Immature natural killer cell (primary cell): ENCODE data around the gene LY6G6C. TPM values are rescaled to one million over a fixed set of nuclear protein-coding genes. Genes with fewer than 3 reads are reported as not detected.
A peak's percentile ranks its signal among the peaks of the same experiment; 100 is the strongest.

ENCODE experiments used
- DNase-seq, 3 donors: peaks; one replicate each; pipeline ENCODE4 v3.0.0; 2022; ENCODE audit warnings: mixed read lengths in 1 of 3
- H3K27ac Mint-ChIP-seq, 6 donors: one replicate each; pipeline ENCODE4 v1.8.0; 2020; ENCODE audit warnings: mixed read lengths in 6 of 6, mild to moderate bottlenecking in 5 of 6, inconsistent platforms in 4 of 6, moderate library complexity in 3 of 6
- H3K27me3 Mint-ChIP-seq, 3 donors: one replicate each; pipeline ENCODE4 v1.8.0; 2020 to 2021; ENCODE audit warnings: low read depth in 3 of 3, mild to moderate bottlenecking in 3 of 3, mixed read lengths in 3 of 3, moderate library complexity in 3 of 3, inconsistent platforms in 1 of 3
- H3K36me3 Mint-ChIP-seq, 3 donors: one replicate each; pipeline ENCODE4 v1.8.0; 2020; ENCODE audit warnings: mixed read lengths in 3 of 3, inconsistent platforms in 2 of 3, mild to moderate bottlenecking in 2 of 3
- H3K4me1 Mint-ChIP-seq, 2 donors: one replicate each; pipeline ENCODE4 v1.8.0; 2020; ENCODE audit warnings: inconsistent platforms in 2 of 2, mild to moderate bottlenecking in 2 of 2, mixed read lengths in 2 of 2, moderate library complexity in 1 of 2
- H3K4me3 Mint-ChIP-seq, 5 donors: one replicate each; pipeline ENCODE4 v1.8.0; 2020; ENCODE audit warnings: mild to moderate bottlenecking in 5 of 5, mixed read lengths in 5 of 5, inconsistent platforms in 3 of 5, moderate library complexity in 3 of 5
- H3K9me3 Mint-ChIP-seq, 6 donors: one replicate each; pipeline ENCODE4 v1.8.0; 2020; ENCODE audit warnings: mild to moderate bottlenecking in 6 of 6, mixed read lengths in 6 of 6, inconsistent platforms in 4 of 6, moderate library complexity in 3 of 6
- polyA plus RNA-seq, 3 donors: library from polyadenylated mRNA; unstranded; fragments of 300-500 nt; fragmentation: Illumina TruSeq; gene quantifications; one replicate each; pipeline ENCODE4 v1.2.3, GENCODE V29; 2021

Gene LY6G6C
- polyA plus RNA-seq, 3 donors from 2014 or later, result not detected

DNA sequence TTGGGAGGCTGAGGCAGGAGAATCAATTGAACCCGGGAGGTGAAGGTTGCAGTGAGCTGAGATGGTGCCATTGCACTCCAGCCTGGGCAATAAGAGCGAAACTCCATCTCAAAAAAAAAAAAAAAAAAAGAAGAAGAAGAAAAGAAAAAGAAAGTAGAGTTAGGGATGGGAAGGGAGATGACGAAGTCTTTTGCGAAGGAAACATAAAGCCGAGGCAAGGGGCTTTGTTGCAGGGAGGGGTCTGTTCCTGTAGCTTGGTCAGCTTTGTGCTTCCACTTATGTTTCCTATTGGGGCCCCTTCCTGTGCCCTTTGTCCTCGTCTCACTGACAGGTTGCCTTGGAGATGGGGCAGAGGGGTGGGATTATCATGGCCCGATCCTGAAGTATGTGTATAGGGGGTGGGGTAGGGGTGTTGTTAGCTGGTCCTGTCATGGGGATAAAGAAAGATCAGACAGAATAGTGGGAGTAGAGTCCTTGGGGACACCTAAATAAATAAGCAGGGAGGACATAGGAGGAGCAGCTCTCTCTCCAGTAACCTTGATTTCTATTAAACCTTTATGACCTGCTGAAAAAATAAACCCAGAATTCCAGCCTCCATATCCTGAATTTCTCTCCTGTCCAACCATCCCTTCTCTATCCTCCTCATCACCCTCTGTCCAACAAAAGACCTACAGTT lies 15.9 kb upstream of the LY6G6C start:
- Mint-ChIP-seq H3K9me3 (no peaks in the 10 kb centered on the region), H3K4me1 (peaks cover 71 to 76% of the 10 kb centered on the region in 2 donors), H3K36me3 (peaks cover 4 to 15% (median 5%) of the 10 kb centered on the region in 3 donors), H3K4me3 (peak overlapping the region; percentile 88 to 98 (median 96)), H3K27ac (peak overlapping the region; percentile 94 to 99 (median 97)), H3K27me3 (peaks cover 8 to 28% (median 18%) of the 10 kb centered on the region in 3 donors)
- no peak for DNase-seq

DNA sequence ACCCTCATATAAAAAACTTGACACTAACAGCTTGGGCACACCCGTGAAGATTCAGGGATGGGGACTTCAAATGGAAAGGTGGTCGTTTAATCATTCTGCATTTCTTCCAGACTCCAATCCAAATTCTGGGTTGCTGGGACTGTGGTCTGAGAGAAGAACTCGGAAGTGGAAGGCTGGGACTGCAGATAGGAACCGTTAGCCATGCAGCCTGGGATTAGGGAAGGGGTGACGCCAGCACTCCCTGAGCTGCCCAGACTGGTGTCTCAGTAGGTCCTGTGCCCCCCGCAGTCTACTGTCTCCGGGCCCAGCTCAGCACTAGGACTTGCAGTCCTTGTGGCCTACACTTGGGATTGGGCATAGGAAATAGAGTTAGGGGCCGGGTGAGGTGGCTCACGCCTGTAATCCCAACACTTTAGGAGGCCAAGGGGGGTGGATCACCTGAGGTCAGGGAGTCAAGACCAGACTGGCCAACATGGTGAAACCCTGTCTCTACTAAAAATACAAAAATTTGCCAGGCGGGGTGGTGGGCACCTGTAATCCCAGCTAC lies 15.3 kb upstream of the LY6G6C start:
- H3K4me1 Mint-ChIP-seq, result peaks cover 75 to 82% of the 10 kb centered on the region in 2 donors
- H3K36me3 Mint-ChIP-seq, result peaks cover 9 to 19% (median 9%) of the 10 kb centered on the region in 3 donors
- H3K4me3 Mint-ChIP-seq, result peak overlapping the region; percentile 88 to 98 (median 96)
- peaks cover 8 to 28% (median 18%) of the 10 kb centered on the region in 3 donors for H3K27me3 Mint-ChIP-seq
- no peaks in the 10 kb centered on the region for H3K9me3 Mint-ChIP-seq
- H3K27ac Mint-ChIP-seq, result peak overlapping the region; percentile 94 to 99 (median 97)
- DNase-seq, result no peak

DNA sequence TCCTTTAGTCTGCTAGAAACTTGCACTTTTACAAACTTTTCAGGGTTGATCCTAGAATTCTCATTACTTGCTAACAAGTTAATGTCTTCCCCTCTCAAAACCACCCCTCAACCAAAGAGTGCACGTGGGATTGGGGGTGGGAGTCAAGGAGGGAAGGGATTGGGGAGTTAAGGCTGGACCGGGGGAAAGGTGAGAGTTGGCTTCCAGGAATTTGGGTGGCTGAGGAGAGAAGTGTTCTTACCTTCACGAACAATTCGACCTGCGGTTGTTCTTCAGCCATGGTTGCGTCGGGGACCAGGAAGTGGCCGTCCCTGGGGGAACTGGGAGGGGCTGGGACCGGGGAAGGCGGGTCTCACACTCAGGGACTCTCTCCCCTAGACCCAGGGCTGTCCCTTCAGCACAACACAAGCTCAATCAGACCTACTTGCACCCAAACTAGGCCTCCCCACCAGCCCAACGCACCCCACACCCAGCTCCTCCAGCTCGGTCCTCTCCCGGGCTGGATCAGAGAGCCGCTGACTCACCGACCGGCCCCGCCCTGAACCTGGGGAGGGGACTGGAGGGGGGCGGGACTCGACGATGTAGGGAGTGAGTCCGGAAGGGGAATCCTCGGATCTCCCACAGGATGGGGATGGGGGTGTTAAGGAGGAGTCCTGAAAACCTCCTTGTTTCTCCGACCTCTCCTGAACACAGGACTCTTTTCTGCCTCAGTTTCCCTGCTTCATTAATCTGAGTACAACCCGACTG lies 14.6 kb upstream of the LY6G6C start, which contains the start of gene CLIC1:
Gene CLIC1, minus strand, starts transcription at position 510 of the 747 bp plus-strand sequence. Its CDS starts 230 bp downstream, at position 280.
- peak within 1 kb of the TSS; percentile 94 to 99 (median 97) for H3K27ac Mint-ChIP-seq
- no peaks in the 10 kb centered on the region for H3K9me3 Mint-ChIP-seq
- peaks cover 8 to 28% (median 18%) of the 10 kb centered on the region in 3 donors for H3K27me3 Mint-ChIP-seq
- H3K4me3 Mint-ChIP-seq, result peak within 1 kb of the TSS; percentile 88 to 98 (median 96)
- DNase-seq, result peak; percentile 71 to 74 (median 73)
- H3K4me1 Mint-ChIP-seq, result peaks cover 77 to 86% of the 10 kb centered on the region in 2 donors
- peaks cover 9 to 22% (median 12%) of the 10 kb centered on the region in 3 donors for H3K36me3 Mint-ChIP-seq

DNA sequence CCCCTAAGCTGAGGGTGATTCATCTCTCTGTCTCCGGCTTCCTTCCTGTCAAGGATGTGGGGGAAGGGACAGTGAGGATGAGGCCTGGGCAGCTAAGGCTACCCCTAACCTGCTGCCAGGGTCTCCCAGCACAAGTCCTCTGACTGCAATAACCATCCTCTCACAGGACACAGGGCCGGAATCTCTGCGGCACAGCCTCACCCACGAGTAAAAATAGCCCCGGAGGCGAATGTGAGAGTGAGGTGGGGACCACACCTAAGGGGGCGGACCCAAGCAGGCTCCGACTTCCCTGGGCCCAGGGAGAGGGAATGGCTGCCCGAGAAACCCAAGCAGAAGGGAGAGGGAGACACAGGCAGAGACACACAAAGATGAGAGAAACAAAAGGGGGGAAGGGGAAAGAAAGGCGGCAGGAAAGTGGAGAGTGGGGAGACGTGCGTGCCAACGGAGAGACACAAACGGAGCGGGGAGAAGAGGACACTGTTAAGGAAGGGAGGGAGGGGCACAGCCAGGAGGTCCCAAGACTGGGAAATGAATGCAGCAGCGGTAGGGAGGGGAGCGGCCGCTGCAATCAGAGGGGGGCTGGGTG lies 13.4 kb upstream of the LY6G6C start:
- Mint-ChIP-seq H3K9me3 (no peaks in the 10 kb centered on the region), H3K36me3 (peaks cover 9 to 32% (median 12%) of the 10 kb centered on the region in 3 donors), H3K27ac (peak overlapping the region; percentile 94 to 99 (median 97)), H3K4me1 (peaks cover 78 to 86% of the 10 kb centered on the region in 2 donors), H3K4me3 (peak overlapping the region; percentile 88 to 98 (median 96)), H3K27me3 (peaks cover 6 to 28% (median 14%) of the 10 kb centered on the region in 3 donors)
- DNase-seq, result peak; percentile 65 to 73 (median 66)

DNA sequence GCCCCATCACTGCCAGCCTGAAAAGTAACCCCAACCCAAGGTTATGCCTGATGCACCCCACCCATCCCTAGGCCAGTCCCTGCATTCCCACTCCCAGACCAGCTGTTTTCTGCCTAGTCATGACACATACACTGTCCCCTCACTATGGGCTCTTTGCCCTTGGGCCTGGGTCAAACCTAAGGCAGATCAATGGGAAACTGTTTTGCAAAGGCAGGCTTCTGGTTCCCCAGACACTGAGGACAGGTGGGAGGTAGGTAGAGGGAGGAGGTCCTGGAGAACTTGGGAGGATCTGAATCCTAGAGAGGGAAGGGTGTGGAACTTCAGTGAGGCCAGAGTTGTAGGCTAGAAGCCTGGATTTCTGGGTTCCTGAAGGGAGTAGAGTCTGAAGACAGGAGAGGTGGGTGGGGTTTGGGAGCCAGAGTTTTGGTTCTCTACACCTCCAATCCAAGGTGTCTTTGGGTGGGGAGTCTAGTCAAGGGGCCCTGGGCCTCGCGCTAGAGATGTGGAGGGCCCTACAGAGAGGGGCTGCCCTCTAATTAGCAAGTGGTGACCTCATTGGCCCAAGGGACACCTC lies 12.8 kb upstream of the LY6G6C start:
- Mint-ChIP-seq H3K4me3 (peak overlapping the region; percentile 88 to 98 (median 96)), H3K27me3 (peaks cover 2 to 24% (median 10%) of the 10 kb centered on the region in 3 donors), H3K27ac (peak overlapping the region; percentile 94 to 99 (median 97)), H3K4me1 (peaks cover 76 to 84% of the 10 kb centered on the region in 2 donors), H3K9me3 (no peaks in the 10 kb centered on the region), H3K36me3 (peaks cover 9 to 32% (median 12%) of the 10 kb centered on the region in 3 donors)
- DNase-seq, result no peak

DNA sequence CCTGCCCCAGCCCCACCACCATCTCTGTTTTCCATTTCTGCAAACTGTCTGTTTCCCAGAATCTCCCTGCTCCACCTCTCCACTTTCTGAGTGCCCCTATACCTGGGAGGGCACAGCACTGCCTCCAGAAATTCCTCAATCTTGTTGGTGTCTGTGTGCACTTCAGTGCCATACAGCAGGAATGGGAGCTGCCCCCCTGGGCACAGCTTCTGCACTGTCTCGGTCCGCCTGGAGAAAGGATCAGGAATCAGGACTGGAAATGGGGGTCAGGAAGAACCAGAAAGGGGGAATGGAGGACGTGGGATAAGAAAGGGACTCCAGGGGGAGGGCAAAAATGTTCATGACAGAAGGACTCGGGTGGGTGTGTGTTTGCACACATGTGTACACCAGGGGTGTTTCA lies 12.2 kb upstream of the LY6G6C start:
- no peak for DNase-seq
- H3K36me3 Mint-ChIP-seq, result peaks cover 9 to 32% (median 12%) of the 10 kb centered on the region in 3 donors
- H3K4me3 Mint-ChIP-seq, result peak overlapping the region; percentile 88 to 98 (median 96)
- H3K27me3 Mint-ChIP-seq, result peaks cover 2 to 22% (median 10%) of the 10 kb centered on the region in 3 donors
- H3K27ac Mint-ChIP-seq, result peak overlapping the region; percentile 88 to 99 (median 97)
- no peaks in the 10 kb centered on the region for H3K9me3 Mint-ChIP-seq
- peaks cover 76 to 84% of the 10 kb centered on the region in 2 donors for H3K4me1 Mint-ChIP-seq

DNA sequence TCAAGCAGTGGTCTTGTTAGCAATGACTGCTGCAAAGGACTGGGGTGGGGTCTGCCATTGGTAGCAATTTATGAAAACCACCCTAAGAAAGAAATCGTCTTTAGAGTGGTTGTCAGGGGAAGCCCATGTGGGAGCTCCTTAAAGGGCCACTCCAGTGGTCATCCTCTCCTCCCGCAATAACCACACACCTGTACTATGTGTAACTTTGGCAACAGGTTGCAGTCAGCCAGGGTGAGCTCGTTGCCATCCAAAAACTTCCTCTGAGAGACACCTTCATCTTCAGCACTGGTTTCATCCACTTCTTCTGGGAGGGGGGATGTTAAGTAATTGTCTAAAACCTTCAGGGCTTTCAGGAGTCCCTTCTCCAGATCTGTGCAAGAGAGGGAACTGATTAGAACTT lies 10.5 kb upstream of the LY6G6C start:
- Mint-ChIP-seq H3K27ac (peak overlapping the region in 4 of 6 donors; percentile 16 to 83 (median 54)), H3K9me3 (no peaks in the 10 kb centered on the region), H3K36me3 (peaks cover 9 to 32% (median 12%) of the 10 kb centered on the region in 3 donors), H3K4me3 (peak overlapping the region in 2 of 5 donors; percentile 15 to 38), H3K27me3 (peaks cover 2 to 16% (median 11%) of the 10 kb centered on the region in 3 donors), H3K4me1 (peaks cover 75 to 81% of the 10 kb centered on the region in 2 donors)
- DNase-seq, result no peak

DNA sequence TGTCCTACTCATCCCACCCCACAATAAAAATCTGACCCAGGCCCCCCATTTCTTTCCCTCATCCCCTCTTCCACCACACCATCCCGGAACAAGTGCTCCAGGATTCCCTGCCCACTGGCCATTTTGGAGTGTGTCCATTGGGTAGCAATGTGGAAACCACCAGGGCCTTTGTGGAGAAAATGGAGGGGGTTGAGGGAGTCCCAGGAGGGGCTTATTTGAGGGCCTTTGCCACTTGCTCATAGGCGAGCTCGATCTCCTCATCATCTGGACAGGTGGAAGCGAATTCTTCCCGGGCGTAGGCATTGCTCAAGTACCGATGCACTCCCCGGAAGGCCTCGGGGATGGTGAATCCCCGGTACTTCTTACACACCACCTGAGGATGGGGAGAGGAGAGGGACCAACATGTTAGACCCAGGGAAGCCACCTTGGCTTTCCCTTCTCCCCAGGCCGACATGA lies 9.1 kb upstream of the LY6G6C start:
- H3K36me3 Mint-ChIP-seq, result peaks cover 7 to 45% (median 22%) of the 10 kb centered on the region in 3 donors
- H3K27ac Mint-ChIP-seq, result peak overlapping the region; percentile 83 to 98 (median 92)
- H3K27me3 Mint-ChIP-seq, result peaks cover under 1 to 10% (median 6%) of the 10 kb centered on the region in 3 donors
- H3K4me1 Mint-ChIP-seq, result peaks cover 78 to 79% of the 10 kb centered on the region in 2 donors
- peak overlapping the region; percentile 97 to 99 (median 99) for H3K4me3 Mint-ChIP-seq
- H3K9me3 Mint-ChIP-seq, result no peaks in the 10 kb centered on the region
- no peak for DNase-seq

DNA sequence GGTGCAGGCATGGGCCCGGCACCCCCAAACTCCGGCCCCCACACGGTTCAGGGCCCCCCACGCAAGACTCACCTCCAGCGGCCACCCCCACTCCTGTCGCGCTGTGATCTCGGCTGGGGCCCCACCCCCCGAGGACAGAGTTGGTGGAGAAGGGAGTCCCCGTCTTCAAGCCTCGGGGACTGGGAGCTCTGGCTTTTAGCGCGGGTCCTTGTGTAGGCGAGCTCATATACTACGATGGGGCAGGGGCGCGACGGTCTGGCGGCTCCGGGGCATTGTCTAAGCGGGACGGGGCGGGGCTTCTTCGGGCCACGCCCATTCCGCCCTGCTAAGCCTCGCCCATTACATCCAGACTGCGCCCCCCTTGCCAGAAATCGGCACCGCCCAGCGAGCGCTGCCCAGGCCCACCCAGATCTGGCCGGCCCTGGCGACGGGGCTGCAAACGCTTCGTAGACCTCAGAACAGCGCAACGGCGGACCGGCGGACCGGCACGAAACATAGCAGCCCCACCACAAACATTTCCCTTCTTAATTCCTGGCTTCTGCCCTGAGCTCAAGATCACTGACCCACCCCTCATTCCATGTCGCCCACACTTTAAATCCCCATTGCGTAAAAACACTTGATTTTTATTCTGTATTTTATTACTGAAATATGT lies 8.6 kb upstream of the LY6G6C start:
- peak overlapping the region; percentile 83 to 98 (median 92) for H3K27ac Mint-ChIP-seq
- peak; percentile 76 to 79 (median 79) for DNase-seq
- H3K9me3 Mint-ChIP-seq, result no peaks in the 10 kb centered on the region
- H3K27me3 Mint-ChIP-seq, result peaks cover 0 to 8% (median 2%) of the 10 kb centered on the region in 3 donors
- peak overlapping the region; percentile 97 to 99 (median 99) for H3K4me3 Mint-ChIP-seq
- peaks cover 77 to 79% of the 10 kb centered on the region in 2 donors for H3K4me1 Mint-ChIP-seq
- H3K36me3 Mint-ChIP-seq, result peaks cover 4 to 47% (median 22%) of the 10 kb centered on the region in 3 donors

DNA sequence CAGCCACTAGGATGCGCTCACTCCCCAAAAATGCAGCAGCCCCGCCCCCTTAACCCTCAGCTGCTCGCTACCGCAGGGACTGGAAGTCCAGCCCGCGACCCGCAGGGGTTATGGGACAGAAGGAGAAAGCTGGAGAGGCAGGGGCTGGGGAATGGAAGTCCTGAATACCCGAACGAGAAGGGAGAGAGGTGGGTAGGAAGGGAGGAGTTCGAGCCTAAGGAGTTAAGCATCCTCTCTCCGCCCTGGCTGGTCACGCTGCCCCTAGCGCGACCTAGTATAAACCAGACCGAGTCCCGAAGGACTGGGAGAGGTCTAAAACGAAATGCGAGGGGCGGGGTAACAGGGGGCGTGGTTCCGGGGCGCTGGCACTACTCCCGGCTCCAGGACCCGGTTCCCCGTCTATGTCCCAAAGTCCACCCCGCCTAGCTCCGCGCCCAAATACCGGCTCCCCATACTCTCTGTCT lies 8.0 kb upstream of the LY6G6C start:
- Mint-ChIP-seq H3K4me3 (peak overlapping the region; percentile 97 to 99 (median 99)), H3K27me3 (peaks cover 0 to 4% (median 2%) of the 10 kb centered on the region in 3 donors), H3K27ac (peak overlapping the region; percentile 83 to 98 (median 94)), H3K4me1 (peaks cover 76 to 77% of the 10 kb centered on the region in 2 donors), H3K36me3 (peaks cover 4 to 47% (median 22%) of the 10 kb centered on the region in 3 donors), H3K9me3 (no peaks in the 10 kb centered on the region)
- DNase-seq, result peak; percentile 79 to 81 (median 80)

DNA sequence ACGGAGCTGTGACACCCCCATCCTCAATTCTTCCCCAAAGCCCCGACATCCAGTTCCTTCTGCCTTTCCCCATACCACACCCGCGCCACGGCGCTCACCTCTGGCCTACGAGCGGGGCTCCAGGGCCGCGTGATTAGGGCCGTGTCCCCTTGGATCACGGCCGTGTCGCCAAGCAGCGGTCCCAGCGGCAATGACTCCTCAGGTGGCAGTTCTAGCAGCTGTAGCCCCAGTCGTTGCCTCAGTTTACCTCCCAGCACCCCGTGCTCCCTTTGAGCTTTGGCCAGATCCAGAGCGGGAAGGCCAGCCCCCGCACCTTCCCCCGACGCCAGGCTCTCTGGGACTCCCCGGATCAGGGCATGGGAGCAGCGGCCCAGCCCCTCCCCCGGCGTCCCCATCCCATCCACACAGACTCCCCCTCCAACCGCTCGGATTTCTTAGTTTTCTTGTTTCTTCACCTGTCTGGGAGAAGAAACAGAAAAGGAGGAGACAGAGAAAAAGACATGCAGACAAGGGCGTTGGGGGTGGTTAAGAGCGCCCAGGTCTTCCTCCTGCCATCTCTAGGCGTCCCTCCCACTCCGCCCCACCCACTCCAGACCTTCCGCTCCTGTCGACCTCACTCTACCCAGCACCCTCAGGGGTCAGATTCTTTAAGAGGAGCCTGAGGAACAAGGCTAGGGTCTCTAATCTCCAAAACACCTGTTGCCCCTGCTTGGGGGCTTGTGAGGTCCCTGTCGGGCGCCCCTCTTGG lies 7.4 kb upstream of the LY6G6C start, which contains the start of gene DDAH2:
Gene DDAH2, minus strand, starts transcription at position 533 of the 748 bp plus-strand sequence. Its CDS starts 138 bp downstream, at position 395.
- H3K27me3 Mint-ChIP-seq, result peaks cover 0 to 6% (median 2%) of the 10 kb centered on the region in 3 donors
- H3K9me3 Mint-ChIP-seq, result no peaks in the 10 kb centered on the region
- H3K4me3 Mint-ChIP-seq, result peak within 1 kb of the TSS; percentile 97 to 99 (median 99)
- peaks cover 4 to 46% (median 22%) of the 10 kb centered on the region in 3 donors for H3K36me3 Mint-ChIP-seq
- H3K4me1 Mint-ChIP-seq, result peaks cover 72 to 76% of the 10 kb centered on the region in 2 donors
- H3K27ac Mint-ChIP-seq, result peak within 1 kb of the TSS; percentile 83 to 98 (median 94)
- DNase-seq, result no peak
